ENCODE measurements around the gene LPGAT1.
"Not testable (repeated sequence)": the region's sequence is repeated elsewhere in the genome, so short reads cannot be mapped to it uniquely, and the experiment has no call there.

LPGAT1 gene

DNA sequence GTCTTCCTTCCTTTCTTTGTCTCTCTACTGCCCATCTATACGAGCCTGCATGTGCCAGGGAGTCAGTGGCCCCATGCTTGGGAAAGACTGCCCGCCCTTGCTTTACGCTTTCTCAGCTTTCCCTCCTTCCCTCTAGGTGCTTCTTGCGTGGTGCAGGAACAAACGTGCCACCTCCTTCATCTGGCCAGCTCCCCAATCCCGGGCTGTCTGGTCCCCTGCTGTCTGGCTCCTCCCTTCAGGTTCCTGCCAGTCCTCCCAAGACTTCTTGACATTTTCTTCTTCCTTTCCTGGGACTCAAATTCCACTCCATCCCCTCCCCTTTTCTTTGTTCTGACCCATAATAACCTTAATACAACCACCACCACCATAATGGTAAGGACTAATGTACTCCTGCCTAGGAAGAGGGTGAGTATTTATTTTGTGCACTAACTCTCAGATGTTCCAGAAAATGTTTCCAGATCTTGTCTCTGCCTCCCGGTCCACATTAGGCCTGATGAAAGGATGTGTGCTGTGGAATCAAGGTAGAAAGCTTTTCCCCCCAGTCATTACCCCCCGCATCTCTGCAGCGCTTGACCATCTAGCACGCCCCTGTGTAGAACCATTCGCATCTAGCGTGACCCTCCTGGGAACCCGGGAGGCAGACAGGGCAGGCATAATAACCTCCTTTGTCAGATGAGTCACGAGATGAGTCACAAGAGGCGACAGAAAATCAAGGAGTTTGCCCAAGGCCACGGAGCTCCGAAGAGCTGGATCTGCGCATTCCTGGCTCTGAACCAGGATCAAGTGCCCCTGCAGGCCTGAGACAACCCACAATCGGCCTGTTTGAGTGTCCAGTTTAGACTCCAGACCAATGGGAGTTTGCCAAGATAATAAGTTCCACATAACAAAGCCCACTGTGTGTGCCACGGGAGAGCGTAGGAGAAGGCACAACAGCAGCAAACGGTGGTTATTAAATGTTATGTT lies 95.1 kb downstream of the LPGAT1 start:
- DNase-seq (ENCODE audit: low read depth): no peak

DNA sequence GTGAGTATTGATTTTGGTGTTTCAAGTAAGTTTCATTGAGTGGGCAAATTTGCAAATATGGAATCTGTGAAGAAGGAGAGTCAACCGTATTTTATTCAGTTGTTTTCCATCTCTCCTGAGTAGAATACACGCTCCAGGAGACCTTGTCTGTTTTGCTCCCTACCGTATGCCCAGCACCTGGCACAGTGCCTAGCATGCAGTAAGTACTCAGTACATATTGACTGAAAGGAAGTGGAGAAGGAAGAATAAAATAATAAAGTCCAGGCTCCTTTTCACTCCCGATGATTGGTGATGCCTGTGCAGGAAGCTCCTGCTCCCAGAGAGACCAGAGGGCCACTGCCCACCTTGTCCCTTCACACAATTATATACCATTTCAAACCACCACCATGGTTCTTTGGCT lies 95.8 kb downstream of the LPGAT1 start:
- DNase-seq (ENCODE audit: low read depth): no peak

DNA sequence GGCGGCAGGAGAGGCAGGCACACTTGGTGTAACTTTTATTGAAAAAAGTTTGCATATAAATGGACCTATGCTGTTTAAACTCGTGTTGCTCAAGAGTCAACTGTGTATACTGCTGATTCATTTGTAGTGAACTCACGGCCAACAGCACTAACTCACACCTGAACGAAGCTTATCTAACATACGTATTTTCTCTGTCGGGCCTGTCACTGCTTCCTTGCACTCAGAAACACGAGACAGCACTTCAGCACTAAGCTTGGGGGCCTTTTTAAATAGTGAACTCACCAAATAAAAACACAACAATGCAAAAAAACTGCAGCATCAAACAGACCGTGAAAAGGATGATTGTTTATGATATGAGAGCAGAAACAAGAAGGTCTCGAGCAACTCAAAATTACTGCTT lies 96.2 kb downstream of the LPGAT1 start:
- DNase-seq (ENCODE audit: low read depth): no peak

DNA sequence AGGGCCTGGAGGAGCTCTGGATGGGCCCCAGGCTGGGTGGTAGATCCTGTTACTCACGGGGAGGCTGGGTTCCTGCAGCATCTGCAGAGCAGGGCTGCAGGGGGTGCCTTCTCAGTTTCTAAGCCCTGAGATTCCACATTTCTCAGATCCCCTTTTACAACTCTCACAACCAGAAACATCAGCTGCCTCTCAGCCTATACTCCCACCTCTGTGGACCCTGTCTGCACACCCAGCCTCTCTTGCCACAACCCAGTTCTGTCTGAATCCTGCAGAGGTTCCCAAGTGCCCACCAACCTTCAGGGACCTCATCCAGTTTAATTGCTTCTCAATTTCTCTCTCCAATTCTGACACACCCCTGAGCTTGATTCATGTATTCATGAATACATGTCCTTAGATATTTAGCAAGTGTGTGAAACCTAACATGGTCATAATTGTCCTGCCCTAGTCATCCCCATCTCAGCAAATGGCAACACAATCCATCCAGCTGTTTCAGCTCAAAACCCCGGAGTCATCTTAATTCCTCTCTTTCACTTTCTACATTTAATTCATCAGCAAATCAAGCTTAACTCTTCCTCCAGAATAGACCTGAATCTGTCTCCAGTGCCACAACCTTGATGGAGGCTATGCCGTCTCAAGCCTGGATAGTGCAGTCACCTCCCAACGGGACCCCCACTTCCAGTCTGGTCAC lies 98.1 kb downstream of the LPGAT1 start:
- DNase-seq (ENCODE audit: low read depth): no peak

DNA sequence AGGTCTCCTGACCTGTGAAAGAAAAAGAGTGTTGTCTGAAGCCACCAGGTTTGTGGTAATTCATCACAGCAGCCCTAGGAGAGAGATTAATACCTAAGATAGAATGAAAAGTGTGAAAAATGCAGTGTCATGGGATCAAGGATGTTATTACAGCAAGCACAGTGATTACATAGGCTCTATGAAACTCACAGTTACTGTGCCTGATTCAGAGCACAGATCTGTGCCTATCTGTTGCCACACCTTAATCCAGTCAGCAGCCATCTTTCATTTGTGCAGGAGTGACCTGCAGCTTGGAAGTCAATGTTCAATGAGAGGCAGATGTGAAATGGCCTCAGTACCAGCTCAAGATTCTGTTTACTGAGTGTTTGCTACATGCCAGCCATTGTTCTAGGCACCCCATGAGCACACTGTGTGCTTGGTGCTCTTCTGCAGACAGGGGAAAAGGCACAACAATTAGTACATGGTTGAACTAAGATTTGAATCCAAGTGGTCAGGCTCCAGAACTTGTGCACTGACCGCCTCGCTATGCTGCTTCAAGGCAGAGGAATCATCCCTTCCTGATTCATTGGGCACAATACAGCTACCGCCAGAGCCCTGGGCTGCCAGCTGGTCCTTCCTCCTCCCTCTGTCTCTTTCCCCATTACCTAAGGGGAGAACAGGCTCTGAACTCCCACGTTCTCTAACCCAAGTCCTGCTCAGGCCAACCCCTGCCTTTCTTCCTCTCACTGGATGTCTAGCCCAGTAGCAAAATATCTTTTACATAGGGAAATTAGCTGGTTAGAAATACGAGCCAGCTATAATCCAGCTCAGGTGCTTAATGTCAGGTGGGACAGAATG lies 98.9 kb downstream of the LPGAT1 start:
- DNase-seq (ENCODE audit: low read depth): no peak

DNA sequence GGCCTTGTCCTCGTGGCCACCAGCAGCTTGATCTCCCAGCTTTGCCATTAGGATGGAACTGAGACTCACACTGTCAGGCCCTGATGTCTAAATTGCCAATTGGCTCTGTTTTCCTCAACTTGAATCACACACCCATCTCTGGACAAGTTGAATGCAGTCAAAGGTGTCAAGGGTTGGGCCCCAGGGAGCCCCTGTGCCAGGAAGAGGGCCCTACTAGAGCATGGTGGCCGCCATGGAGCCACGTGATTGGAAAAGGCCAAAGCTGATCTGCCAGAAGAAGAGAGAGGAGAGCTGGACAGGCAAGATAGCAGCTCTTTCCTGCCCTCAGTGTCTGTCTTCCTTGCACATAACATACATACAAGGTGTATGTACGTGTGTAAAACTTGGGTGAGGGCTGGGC lies 100.2 kb downstream of the LPGAT1 start:
- no peak for DNase-seq (ENCODE audit: low read depth)

DNA sequence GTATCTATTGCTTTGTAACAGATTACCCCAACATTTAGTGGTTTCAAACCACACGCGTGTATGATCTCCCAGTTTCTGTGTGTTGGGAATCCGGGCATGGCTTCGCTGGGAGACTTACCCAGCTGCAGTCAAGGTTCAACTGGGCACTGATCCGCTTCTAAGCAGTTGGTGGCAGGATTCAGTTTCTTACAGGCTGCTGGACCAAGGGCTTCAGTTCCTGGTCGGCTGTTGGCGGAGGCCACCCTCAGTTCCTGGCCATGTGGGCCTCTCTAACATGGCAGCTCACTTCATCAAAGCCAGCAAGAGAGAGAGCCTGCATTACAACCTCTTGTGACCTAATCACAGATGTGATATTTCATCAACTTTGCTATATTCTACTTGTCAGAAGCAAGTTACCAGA lies 101.3 kb downstream of the LPGAT1 start:
- no peak for DNase-seq (ENCODE audit: low read depth)

DNA sequence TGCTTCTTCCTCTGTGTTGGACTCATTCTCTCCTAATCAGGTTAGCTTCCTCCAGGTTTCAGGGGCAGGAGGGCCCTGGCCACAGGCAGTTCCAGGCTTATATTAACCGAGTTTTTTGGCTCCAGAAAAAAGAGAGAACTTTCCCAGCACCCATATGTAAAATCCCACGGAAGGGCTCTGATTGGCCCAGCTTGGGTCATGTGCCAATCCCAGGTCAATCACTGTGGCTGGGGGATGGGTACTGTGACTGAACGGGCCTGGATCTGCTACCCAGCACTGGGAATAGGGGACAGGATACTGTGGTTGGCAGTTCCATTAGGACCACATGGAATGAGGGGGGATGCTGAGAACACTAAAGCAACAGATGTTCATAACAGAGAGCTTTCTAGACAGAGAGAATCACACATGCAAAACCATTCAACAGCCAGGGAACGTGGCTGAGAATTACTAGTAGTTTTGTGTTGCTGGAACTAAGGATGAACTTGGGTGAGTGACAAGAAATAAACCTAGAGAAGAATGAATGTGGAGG lies 104.0 kb downstream of the LPGAT1 start:
- no peak for DNase-seq (ENCODE audit: low read depth)

DNA sequence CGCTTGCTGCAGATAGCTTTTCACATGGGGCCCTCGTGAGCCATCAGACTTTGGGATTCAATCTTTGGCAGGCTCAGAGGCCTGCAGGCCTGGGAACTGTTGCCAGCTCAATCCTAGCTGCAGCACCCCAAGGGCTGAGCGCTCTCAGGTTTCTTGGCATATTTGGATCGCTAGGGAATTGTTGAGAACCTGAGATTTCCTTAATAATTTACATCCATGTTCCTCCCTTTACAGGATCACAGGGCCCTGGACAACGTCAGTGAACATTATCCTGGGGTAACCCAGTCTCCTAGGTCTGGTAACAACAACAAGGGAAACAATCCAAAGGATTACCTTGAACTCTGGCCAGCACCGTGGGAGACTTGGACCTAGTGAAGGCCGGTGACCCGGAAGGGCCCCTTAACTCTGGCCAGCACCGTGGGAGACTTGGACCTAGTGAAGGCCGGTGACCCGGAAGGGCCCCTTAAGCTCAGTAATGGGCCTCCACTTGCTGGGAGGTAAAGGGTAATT lies 105.8 kb downstream of the LPGAT1 start:
- DNase-seq (ENCODE audit: low read depth): no peak

DNA sequence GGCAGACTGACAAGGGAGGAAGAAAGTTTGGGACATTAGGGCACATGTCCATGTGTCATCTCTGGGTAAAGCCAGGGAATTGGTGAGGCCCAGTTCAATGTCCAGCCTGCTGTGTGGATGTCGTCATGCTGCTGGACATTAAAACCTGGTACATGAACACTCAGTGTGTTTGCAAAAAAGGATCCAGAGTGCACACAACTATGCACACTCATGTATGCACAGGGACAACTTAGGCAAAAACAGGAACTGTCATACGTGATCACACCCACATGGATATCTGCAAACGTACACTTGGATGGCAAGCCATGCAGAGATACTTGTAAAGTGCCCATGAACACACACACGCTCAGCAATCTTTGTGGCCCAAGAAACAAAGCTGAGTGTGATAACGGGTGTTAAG lies 107.3 kb downstream of the LPGAT1 start:
- DNase-seq (ENCODE audit: low read depth): no peak

DNA sequence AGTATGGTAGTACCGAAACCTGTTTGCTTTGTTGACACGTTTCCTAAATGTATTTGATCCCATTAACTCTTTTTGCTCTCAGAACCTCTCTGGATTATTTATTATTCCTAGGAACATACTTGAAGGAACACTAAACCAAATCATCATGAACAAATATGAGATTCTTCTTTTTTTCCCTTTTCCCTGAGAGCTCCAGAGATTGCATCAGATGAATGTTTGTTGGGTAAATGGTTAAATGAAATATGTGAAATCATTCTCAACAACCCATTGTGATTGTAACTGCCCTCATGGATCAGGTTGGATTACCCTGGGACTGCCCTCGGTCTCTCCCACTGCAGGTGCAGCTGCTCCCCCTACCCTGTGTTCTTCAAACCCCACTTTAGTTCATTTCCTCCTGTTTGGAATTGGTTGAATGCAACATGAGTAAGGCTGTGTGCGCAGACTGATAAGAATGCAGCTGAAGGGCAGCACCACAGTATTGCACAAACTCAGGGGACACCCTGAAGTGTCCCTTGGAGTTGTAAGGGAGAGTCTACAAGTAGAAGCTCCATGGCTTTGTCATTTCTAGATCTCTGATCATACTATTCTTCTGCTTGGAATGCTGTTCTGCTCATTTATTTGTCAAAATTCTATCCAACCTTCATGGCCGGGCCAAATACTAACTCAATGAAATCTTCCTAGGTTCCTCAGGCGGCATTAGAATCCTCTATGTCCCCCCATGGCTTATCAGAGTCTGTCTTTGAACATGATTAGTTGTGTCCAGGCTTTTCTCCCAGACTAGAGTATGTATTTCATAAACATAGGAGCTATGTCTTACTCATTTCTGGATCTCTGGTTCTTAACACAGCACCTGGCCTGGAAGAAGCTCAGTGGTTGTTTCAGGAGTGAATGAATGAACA lies 108.0 kb downstream of the LPGAT1 start:
- DNase-seq (ENCODE audit: low read depth): no peak

DNA sequence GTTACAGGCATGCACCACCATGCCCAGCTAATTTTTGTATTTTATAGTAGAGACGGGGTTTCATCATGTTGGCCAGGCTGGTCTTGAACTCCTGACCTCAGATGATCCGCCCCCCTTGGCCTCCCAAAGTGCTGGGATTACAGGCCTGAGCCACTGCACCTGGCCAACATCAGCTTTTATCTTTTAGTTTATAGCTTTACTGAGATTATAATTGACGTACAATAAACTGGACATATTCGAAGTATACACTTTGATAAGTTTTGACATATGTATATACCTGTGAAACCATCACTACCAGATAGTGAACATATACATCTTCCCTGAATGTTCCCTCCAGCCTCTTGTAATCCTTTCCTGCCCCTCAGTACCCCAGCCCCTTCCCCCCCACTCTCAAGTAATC lies 114.0 kb downstream of the LPGAT1 start:
- not testable (repeated sequence) for DNase-seq (ENCODE audit: low read depth)

DNA sequence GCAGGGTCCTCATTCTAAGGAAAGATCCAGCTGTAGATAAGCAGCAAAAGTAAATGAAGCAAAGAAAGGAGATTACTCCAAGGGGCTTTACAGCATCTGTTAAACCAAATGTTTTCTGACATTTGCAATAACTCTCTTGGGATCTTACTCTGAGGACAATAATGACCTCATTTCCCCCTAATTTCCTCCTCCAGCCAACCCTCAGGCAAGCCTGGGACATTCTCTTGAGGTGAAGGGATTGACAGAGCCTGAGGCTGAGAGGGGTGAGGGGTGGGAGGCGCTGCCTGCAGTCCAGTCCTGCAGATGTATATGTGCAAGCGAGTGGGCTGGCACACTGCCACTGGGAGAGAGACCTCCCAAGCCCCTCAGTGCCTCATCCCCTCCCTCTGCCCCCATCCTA lies 114.6 kb downstream of the LPGAT1 start:
- no peak for DNase-seq (ENCODE audit: low read depth)

DNA sequence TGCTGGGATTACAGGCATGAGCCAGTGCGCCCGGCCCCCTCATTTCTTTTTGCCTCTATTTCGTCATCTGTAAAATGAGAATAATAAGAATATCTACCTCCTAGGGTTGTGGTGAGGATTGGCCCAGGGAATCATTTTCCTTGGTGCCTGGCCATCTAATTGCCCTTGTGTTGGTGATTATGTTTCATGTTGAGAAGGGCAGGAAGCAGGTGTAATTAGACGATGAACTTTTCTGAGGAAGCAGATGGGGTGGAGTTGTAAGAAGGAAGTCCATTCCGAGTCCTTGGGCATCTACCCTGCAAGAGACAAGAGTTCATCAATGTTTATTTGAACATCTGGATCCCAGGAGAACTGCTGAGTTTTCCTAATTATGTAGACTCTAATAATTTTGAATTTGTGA lies 116.4 kb downstream of the LPGAT1 start:
- DNase-seq (ENCODE audit: low read depth): no peak

DNA sequence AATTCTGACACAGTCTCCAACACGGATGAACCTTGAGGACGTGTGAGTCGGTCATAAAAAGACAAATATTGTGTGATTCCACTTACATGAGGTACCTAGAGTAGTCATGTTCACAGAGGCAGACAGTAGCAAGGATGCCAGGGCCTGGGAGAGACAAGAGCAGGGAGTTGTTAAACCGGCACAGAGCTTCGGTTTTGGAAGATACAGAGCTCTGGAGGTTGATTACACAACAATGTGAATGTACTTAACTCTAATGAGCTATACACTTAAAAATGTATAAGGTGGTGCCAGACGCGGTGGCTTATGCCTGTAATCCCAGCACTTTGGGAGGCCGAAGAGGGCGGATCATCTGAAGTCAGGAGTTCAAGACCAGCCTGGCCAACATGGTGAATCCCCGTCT lies 117.3 kb downstream of the LPGAT1 start:
- no peak for DNase-seq (ENCODE audit: low read depth)

DNA sequence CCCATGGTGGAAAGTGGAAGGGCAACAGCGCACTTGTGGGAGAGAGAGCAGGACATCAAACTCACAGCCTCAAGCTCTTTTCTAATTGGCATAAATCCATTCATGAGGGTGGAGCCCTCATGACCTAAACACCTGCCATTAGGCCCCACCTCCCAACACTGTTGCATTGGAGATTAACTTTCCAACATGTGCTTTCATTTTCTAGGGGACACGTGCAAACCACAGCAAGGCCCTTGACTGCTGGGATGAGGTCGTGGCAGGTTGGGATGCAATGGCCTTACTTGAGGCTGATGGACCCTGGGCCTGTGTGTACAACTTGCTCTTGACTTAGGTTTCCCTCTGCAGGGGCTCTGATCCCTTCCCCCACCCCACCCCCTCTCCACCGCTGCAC lies 119.3 kb downstream of the LPGAT1 start:
- DNase-seq (ENCODE audit: low read depth): no peak

DNA sequence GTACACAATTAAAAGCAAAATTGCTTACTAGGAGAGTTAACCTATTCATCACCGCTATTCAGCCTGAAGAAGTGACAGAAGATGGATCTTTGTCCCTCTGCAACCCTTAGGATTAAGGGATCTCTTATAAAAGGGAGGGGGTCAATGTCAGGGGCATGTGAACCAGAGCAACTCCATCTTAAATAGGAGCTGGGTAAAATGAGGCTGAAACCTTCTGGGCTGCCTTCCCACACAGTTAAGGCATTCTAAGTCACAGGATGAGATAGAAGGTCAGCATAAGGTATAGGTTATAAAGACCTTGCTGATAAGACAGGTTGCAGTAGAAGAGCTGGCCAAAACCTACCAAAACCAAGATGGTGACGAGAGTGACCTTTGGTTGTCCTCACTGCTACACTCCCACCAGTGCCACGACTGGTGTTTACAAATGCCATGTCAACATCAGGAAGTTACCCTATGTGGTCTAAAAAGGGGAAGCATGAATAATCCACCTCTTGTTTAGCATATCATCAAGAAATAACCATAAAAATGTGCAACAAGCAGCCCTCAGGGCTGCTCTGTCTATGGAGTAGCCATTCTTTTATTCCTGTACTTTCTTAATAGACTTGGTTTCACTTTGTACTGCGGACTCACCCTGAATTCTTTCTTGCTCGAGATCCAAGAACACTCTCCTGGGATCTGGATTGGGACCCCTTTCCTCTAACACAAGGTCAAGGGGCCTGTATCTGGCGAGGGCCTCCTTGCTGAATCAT lies 119.8 kb downstream of the LPGAT1 start:
- DNase-seq (ENCODE audit: low read depth): no peak

DNA sequence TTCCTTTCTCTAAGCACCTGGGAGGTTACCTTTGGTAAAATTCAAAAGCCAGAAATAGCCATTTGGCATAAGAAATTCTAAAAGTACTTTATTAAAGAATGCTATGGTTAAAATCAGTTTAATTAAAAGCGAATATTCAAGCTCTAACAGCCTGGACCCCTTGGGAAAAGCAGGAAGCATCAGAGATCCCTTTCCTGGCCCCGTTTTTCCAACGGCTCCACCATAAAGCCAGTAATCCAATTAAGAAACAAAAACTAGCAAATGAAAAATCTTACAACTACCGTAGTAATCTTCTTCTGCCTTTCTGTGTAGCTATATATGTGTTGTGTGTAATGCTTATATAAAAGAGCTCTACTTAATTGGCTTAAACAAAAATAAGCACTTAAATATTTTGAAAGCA lies 121.6 kb downstream of the LPGAT1 start:
- no peak for DNase-seq (ENCODE audit: low read depth)

DNA sequence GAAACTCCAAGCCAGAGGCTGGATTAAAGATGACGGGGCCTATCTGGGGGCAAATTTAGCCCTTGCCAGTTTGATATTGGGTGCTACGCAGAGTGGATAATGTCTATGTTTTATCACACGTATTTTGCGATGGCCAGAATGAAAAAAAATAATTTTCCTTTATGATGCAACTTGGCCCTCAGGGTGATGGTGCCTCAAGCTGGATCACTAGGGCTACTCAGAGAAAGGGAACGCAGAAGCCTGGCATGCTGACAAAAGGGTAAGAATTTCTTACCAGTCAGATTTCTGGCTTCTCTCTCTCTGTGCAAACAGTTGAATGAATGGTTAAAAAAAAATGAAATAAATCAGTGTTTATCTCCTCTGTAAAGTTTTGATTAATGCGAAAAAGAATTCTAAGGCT lies 122.6 kb downstream of the LPGAT1 start:
- no peak for DNase-seq (ENCODE audit: low read depth)

DNA sequence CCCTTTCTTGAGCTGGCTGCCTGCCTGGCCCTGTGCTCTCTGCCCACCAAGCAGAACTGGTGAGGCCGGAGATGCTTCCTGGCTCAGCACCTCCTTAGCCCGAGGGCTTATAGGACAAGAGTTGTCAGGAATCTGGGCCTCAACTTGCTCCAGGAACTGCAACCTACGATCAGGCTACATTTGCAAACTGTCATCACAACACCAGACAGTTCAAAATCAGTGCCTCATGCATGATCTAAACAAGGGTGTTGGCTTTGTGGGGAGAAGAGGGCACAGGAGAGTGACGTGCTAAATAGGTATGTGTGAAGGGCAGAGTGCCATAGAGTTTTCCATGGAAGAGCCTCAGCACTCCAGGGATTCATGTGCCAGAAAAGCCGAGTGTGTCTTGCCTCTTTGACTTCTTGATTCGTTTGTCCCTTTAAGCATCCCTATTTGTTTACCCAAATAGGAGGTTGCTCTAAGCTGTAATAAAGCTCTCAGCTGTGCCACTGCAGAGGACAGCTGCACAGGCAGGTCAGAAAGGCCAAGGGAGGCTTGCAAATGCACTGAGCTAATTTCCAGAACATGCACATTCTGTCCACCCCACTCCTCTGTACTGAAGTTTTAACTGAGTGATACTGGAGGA lies 125.0 kb downstream of the LPGAT1 start:
- DNase-seq (ENCODE audit: low read depth): no peak
